GM12891 (cell line): Measurements from ENCODE around the gene RPS8.
A peak's percentile ranks its signal among the peaks of the same experiment; 100 is the strongest.

Source experiments
- POLR2A ChIP-seq: IDR thresholded peaks from 2 replicates; pipeline ENCODE4 v1.6.1; 2011; ENCODE audit warnings: low read depth, low read length, control low read depth
- POLR2AphosphoS5 ChIP-seq: IDR thresholded peaks from 2 replicates; pipeline ENCODE4 v1.6.1; 2011; ENCODE audit warnings: low read depth, low read length, control low read depth
- TAF1 ChIP-seq: IDR thresholded peaks from 2 replicates; pipeline ENCODE4 v1.6.1; 2011; ENCODE audit warnings: low read depth, low read length, control low read depth

GRCh38 chr1:44730741-44731512 is 44.4 kb upstream of the RPS8 start, which contains the start of gene RNU5D-1:
- TF ChIP-seq POLR2A, result peak; percentile 100
- TF ChIP-seq POLR2AphosphoS5, result peak; percentile 100
- TF ChIP-seq TAF1, result peak; percentile 62; the same call in 1 of the 2 replicates
